Neural cell (in vitro differentiated cells): ENCODE data around the gene CABLES2.

Experiments
- POLR2AphosphoS5 ChIP-seq: IDR thresholded peaks from 2 replicates; pipeline ENCODE4 v1.6.1; 2012
- TF ChIP-seq, protein P1 (sequence below): IDR thresholded peaks from 2 replicates; pipeline ENCODE4 v1.6.1; 2012; ENCODE audit warnings: borderline replicate concordance

DNA sequence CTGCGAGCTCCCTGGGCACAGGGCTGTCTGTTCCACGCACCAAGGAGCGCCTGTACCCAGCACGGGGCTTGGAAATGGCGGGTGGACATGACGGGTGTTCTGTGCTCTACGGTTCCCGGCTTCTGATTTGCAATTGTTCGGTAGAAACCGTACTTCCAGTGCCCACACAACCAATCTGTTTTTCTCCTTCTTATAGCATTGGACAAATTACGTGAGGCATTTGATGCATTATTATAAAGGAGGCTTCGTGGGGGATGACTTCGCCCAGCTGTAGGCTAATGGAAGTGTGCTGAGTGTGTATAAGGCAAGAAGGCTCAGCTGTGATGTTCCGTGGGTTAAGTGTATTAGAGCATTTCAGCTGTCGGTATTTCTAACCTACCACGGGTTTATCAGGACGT is 30.0 kb downstream of the CABLES2 start:
- no peak for TF ChIP-seq POLR2AphosphoS5
- TF ChIP-seq, protein P1, sequence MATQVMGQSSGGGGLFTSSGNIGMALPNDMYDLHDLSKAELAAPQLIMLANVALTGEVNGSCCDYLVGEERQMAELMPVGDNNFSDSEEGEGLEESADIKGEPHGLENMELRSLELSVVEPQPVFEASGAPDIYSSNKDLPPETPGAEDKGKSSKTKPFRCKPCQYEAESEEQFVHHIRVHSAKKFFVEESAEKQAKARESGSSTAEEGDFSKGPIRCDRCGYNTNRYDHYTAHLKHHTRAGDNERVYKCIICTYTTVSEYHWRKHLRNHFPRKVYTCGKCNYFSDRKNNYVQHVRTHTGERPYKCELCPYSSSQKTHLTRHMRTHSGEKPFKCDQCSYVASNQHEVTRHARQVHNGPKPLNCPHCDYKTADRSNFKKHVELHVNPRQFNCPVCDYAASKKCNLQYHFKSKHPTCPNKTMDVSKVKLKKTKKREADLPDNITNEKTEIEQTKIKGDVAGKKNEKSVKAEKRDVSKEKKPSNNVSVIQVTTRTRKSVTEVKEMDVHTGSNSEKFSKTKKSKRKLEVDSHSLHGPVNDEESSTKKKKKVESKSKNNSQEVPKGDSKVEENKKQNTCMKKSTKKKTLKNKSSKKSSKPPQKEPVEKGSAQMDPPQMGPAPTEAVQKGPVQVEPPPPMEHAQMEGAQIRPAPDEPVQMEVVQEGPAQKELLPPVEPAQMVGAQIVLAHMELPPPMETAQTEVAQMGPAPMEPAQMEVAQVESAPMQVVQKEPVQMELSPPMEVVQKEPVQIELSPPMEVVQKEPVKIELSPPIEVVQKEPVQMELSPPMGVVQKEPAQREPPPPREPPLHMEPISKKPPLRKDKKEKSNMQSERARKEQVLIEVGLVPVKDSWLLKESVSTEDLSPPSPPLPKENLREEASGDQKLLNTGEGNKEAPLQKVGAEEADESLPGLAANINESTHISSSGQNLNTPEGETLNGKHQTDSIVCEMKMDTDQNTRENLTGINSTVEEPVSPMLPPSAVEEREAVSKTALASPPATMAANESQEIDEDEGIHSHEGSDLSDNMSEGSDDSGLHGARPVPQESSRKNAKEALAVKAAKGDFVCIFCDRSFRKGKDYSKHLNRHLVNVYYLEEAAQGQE, result no peak
